HepG2 (cell line): ENCODE data around the gene GFRA1. TPM values are rescaled to one million over a fixed set of nuclear protein-coding genes. Genes with fewer than 3 reads are reported as not detected.

ENCODE experiments used
- ATAC-seq: fragments of 200-7000 bp; cut with Tn5 transposase; 3 replicates; pipeline ENCODE4 v1.9.1; 2020; ENCODE audit warnings: mild to moderate bottlenecking, moderate library complexity
- BruUV-seq: library from RNA; stranded (reverse); fragments of 400-500 nt; replicated peaks from 2 replicates; lab custom pipeline; 2021; lab: Mats Ljungman, UMichigan
- CTCF ChIA-PET: fragments of 300-600 bp; formaldehyde crosslinking; extraction: SDS; loops from one replicate; lab custom pipeline; 2021; ENCODE audit warnings: low total read pairs, inconsistent platforms, low intra/inter-chr PET ratio; lab: Yijun Ruan, JAX
- POLR2A ChIA-PET: fragments of 350-600 bp; sonication (Branson Sonifier 250); formaldehyde crosslinking; loops from one replicate; lab custom pipeline; 2020; ENCODE audit warnings: antibody characterized with exemption, inconsistent platforms; lab: Yijun Ruan, JAX
- DNase-seq: peaks from one replicate; pipeline ENCODE4 v3.0.0-alpha.2; 2015; ENCODE audit warnings: low spot score
- FAIRE-seq: peaks from 3 replicates; lab custom pipeline; 2011; peaks lifted over from hg19 to GRCh38; lab: Jason Lieb, UNC
- H2AFZ ChIP-seq: one replicate; pipeline ENCODE4 v1.6.1; 2011; ENCODE audit warnings: low read length, inconsistent platforms
- H3K27ac ChIP-seq: fragments of 300-600 bp; 3 replicates; pipeline ENCODE4 v1.8.0; 2011; ENCODE audit warnings: mixed run types, mild to moderate bottlenecking, mixed read lengths, low read length, inconsistent platforms; ENCODE audit not compliant: insufficient read depth; ENCODE audit errors: extremely low read length
- H3K27me3 ChIP-seq, 2 experiments: fragments of 200-600 bp in 1 of 2; 2 replicates in 1 of 2; 3 replicates in 1 of 2; pipeline versions ENCODE4 v1.6.0 to v1.8.0; 2011; ENCODE audit warnings: low read length in 2 of 2, mild to moderate bottlenecking in 2 of 2, moderate library complexity in 2 of 2, inconsistent platforms in 1 of 2; ENCODE audit not compliant: insufficient read depth in 2 of 2, control insufficient read depth in 1 of 2
- H3K36me3 ChIP-seq, 2 experiments: fragments of 200-600 bp in 1 of 2; replicated peaks in 1 of 2; 2 replicates in 1 of 2; 3 replicates in 1 of 2; pipeline versions ENCODE4 v1.5.1 to v1.8.0; 2011; ENCODE audit warnings: low read length in 2 of 2, inconsistent platforms in 1 of 2; ENCODE audit not compliant: insufficient read depth in 2 of 2, control insufficient read depth in 1 of 2
- H3K4me1 ChIP-seq: 2 replicates; pipeline ENCODE4 v1.5.1; 2012; ENCODE audit warnings: low read length, inconsistent platforms; ENCODE audit not compliant: insufficient read depth
- H3K4me2 ChIP-seq: 2 replicates; pipeline ENCODE4 v1.6.0; 2011; ENCODE audit warnings: low read depth, low read length, inconsistent platforms
- H3K4me3 ChIP-seq, 3 experiments: fragments of 200-600 bp in 1 of 3; sonication (generic), shearing (Covaris generic) in 1 of 3; replicated peaks in 1 of 3; 2 replicates each; pipeline ENCODE4 v1.5.1; 2011 to 2016; ENCODE audit warnings: low read length in 3 of 3, inconsistent platforms in 2 of 3, low read depth in 2 of 3, mild to moderate bottlenecking in 2 of 3, control low read depth in 1 of 3, mixed read lengths in 1 of 3; ENCODE audit not compliant: insufficient read depth in 1 of 3
- H3K79me2 ChIP-seq: one replicate; pipeline ENCODE4 v1.6.1; 2011; ENCODE audit warnings: low read length, inconsistent platforms; ENCODE audit not compliant: insufficient read depth
- H3K9ac ChIP-seq: 2 replicates; pipeline ENCODE4 v1.6.0; 2011; ENCODE audit warnings: mild to moderate bottlenecking, low read depth, low read length, inconsistent platforms; ENCODE audit not compliant: insufficient read depth
- H3K9me3 ChIP-seq: 2 replicates; pipeline ENCODE4 v1.5.1; 2012; ENCODE audit warnings: mild to moderate bottlenecking, low read length
- H4K20me1 ChIP-seq: 2 replicates; pipeline ENCODE4 v1.6.0; 2011; ENCODE audit warnings: inconsistent platforms, mild to moderate bottlenecking, low read length, moderate library complexity; ENCODE audit not compliant: insufficient read depth
- ARID4A ChIP-seq: sonication (generic); formaldehyde crosslinking; IDR thresholded peaks from 2 replicates; pipeline ENCODE4 v1.5.0; 2020; ENCODE audit warnings: mild to moderate bottlenecking, missing genetic modification reagents, borderline replicate concordance
- ATF1 ChIP-seq: IDR thresholded peaks from 2 replicates; pipeline ENCODE4 v1.6.1; 2016; ENCODE audit warnings: mild to moderate bottlenecking, control low read depth
- ATF2 ChIP-seq: sonication (generic); formaldehyde crosslinking; IDR thresholded peaks from 2 replicates; pipeline ENCODE4 v1.4.0; 2020; ENCODE audit warnings: missing genetic modification reagents
- HMG20B ChIP-seq: conservative IDR thresholded peaks from 2 replicates; pipeline ENCODE4 v1.6.1; 2016; ENCODE audit warnings: missing genetic modification reagents, missing compliant biosample characterization
- MEIS2 ChIP-seq: sonication (generic); formaldehyde crosslinking; IDR thresholded peaks from 2 replicates; pipeline ENCODE4 v1.9.0; 2021; ENCODE audit warnings: mild to moderate bottlenecking, missing genetic modification reagents
- MTA3 ChIP-seq: sonication (generic); formaldehyde crosslinking; IDR thresholded peaks from 2 replicates; pipeline ENCODE4 v1.4.0; 2020; ENCODE audit warnings: missing genetic modification reagents
- PAWR ChIP-seq: sonication (generic); formaldehyde crosslinking; IDR thresholded peaks from 2 replicates; pipeline ENCODE4 v1.4.0; 2020; ENCODE audit warnings: missing genetic modification reagents, mild to moderate bottlenecking, borderline replicate concordance
- SMYD3 ChIP-seq: sonication (generic); formaldehyde crosslinking; IDR thresholded peaks from 2 replicates; pipeline ENCODE4 v1.8.1; 2023; ENCODE audit warnings: mild to moderate bottlenecking, missing genetic modification reagents
- TBX2 ChIP-seq: sonication (generic); formaldehyde crosslinking; IDR thresholded peaks from 2 replicates; pipeline ENCODE4 v1.5.0; 2020; ENCODE audit warnings: missing genetic modification reagents, mild to moderate bottlenecking, borderline replicate concordance
- ZFYVE20 ChIP-seq: sonication (generic); formaldehyde crosslinking; IDR thresholded peaks from 2 replicates; pipeline ENCODE4 v1.8.0; 2023; ENCODE audit warnings: low read depth, mild to moderate bottlenecking, moderate library complexity, missing genetic modification reagents, borderline replicate concordance
- ZNF12 ChIP-seq: sonication (generic); formaldehyde crosslinking; IDR thresholded peaks from 2 replicates; pipeline ENCODE4 v1.5.0; 2020; ENCODE audit warnings: missing genetic modification reagents
- ZNF556 ChIP-seq: sonication (generic); formaldehyde crosslinking; IDR thresholded peaks from 2 replicates; pipeline ENCODE4 v1.4.0; 2020; ENCODE audit warnings: mild to moderate bottlenecking, missing genetic modification reagents, borderline replicate concordance
- WGBS: methylation state at CpG from one replicate; pipeline ENCODE4 v1.1.6; 2017; ENCODE audit warnings: low lambda C conversion rate; 5-methylcytosine and 5-hydroxymethylcytosine counted together
- in situ Hi-C: cut with HindIII; loops from 2 replicates; pipeline ENCODE4 v1.10.0; 2017; ENCODE audit warnings: low pct_unique_long_range_greater_than_20kb; ENCODE audit not compliant: extremely low pct_ligation_motif_present
- intact Hi-C: fragments of 100-400 bp; cut with micrococcal nuclease; formaldehyde crosslinking; loops from one replicate; pipeline ENCODE4 v1.10.0; 2022; ENCODE audit not compliant: unreplicated experiment
- polyA plus RNA-seq, 8 experiments: library from polyadenylated mRNA; depleted of rRNA in 3 of 8; stranded (reverse) in 7 of 8; unstranded in 1 of 8; fragments of >200 nt; fragmentation: Illumina TruSeq in 4 of 8; extraction: Trizol in 4 of 8; gene quantifications; 2 replicates each; pipeline versions ENCODE4 v1.2.1 to v1.2.3, GENCODE V29; 2011 to 2016; ENCODE audit warnings: low read depth in 4 of 8, missing spikeins in 1 of 8, mixed read lengths in 1 of 8; ENCODE audit not compliant: insufficient read depth in 1 of 8
- total RNA-seq, 5 experiments: library from RNA; depleted of rRNA; stranded (reverse); fragments of >200 nt; fragmentation: Illumina TruSeq; extraction: Trizol; gene quantifications; 2 replicates each; pipeline ENCODE4 v1.2.3, GENCODE V29; 2016; ENCODE audit warnings: low read depth in 1 of 5

Gene GFRA1
- total and polyA plus RNA-seq, 2 of the 13 experiments (the other 11 are each of a cell fraction or from before 2014, with no cell fraction given): not detected

- Histone ChIP-seq H3K4me1 (no peaks in the 10 kb centered on the region), H4K20me1 (no peaks in the 10 kb centered on the region), H3K27ac (no peak overlapping the region), H3K4me2 (no peak overlapping the region), H3K36me3 (no peaks in the 10 kb centered on the region), H3K79me2 (no peaks in the 10 kb centered on the region), H2AFZ (no peak overlapping the region), H3K27me3 (no peaks in the 10 kb centered on the region; a peak in 1 of 5 replicates), H3K9ac (no peak overlapping the region)
- 42% methylated on average over 4 of the region's 4 CpGs for WGBS
- intact Hi-C loops: no loop called here
- POLR2A ChIA-PET: no interaction called here
- ATAC-seq (no peak), FAIRE-seq (no peak)
- BruUV-seq: no TSS peak
- in situ Hi-C loops: no loop called here
- CTCF ChIA-PET: no interaction called here
- TF ChIP-seq ATF1 (CRISPR knock-in tag): no peak
- TF ChIP-seq HMG20B: no peak
- no peak for TF ChIP-seq ATF2
- no peak for TF ChIP-seq MEIS2 (CRISPR knock-in tag)
- no peak for TF ChIP-seq SMYD3
- no peak for TF ChIP-seq ARID4A
- TF ChIP-seq TBX2 (CRISPR knock-in tag): no peak
- no peak for TF ChIP-seq ZNF556
- no peak for TF ChIP-seq ZNF12 (CRISPR knock-in tag)
- no peak for TF ChIP-seq ZFYVE20 (CRISPR knock-in tag)
- TF ChIP-seq MTA3 (CRISPR knock-in tag): no peak
- TF ChIP-seq PAWR (CRISPR knock-in tag): no peak
- TF ChIP-seq, all 625 proteins: peak for 0
- no peak for DNase-seq
- Histone ChIP-seq H3K9me3 (no peaks in the 10 kb centered on the region), H3K4me3 (no peak overlapping the region)
Measured at GRCh38 chr10:116253716-116254115, 19.3 kb downstream of the GFRA1 start.
